ENCODE measurements around the gene VPS8.

DNA sequence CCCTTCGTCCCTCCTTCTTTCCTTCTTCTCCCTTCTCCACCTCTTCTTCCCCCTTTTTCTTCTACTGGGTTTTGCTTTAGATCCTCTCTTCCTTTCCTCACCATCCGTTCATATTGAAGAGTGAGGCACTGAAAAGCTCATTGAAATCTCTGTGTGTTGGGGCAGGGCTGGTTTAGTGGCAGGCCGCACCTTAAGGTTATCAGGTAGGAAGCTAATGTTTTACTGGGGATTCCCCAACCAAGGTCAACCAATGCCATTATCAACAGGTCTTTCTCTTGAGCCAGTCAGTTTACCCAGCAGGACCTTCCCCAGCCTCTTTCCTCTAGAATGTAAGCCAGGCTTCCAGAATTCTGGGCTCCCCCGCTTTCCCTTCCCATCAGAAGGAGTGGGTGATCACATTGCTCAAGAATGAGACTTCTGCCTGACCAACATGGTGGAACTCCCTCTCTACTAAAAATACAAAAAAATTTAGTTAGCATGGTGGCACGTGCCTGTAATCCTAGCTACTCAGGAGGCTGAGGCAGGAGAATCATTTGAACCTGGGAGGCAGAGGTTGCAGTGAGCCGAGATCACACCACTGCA lies 11.5 kb upstream of the VPS8 start:
- TF ChIP-seq, protein P1, sequence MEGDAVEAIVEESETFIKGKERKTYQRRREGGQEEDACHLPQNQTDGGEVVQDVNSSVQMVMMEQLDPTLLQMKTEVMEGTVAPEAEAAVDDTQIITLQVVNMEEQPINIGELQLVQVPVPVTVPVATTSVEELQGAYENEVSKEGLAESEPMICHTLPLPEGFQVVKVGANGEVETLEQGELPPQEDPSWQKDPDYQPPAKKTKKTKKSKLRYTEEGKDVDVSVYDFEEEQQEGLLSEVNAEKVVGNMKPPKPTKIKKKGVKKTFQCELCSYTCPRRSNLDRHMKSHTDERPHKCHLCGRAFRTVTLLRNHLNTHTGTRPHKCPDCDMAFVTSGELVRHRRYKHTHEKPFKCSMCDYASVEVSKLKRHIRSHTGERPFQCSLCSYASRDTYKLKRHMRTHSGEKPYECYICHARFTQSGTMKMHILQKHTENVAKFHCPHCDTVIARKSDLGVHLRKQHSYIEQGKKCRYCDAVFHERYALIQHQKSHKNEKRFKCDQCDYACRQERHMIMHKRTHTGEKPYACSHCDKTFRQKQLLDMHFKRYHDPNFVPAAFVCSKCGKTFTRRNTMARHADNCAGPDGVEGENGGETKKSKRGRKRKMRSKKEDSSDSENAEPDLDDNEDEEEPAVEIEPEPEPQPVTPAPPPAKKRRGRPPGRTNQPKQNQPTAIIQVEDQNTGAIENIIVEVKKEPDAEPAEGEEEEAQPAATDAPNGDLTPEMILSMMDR (IDR thresholded peaks at IDR 0.05 in 2 of 3, conservative IDR thresholded peaks at IDR 0.05 in 1 of 3; ENCODE audit: insufficient read depth in 2 of 3, low read depth in 1 of 3, low read length in 3 of 3) = no peak
- TF ChIP-seq, protein P2, sequence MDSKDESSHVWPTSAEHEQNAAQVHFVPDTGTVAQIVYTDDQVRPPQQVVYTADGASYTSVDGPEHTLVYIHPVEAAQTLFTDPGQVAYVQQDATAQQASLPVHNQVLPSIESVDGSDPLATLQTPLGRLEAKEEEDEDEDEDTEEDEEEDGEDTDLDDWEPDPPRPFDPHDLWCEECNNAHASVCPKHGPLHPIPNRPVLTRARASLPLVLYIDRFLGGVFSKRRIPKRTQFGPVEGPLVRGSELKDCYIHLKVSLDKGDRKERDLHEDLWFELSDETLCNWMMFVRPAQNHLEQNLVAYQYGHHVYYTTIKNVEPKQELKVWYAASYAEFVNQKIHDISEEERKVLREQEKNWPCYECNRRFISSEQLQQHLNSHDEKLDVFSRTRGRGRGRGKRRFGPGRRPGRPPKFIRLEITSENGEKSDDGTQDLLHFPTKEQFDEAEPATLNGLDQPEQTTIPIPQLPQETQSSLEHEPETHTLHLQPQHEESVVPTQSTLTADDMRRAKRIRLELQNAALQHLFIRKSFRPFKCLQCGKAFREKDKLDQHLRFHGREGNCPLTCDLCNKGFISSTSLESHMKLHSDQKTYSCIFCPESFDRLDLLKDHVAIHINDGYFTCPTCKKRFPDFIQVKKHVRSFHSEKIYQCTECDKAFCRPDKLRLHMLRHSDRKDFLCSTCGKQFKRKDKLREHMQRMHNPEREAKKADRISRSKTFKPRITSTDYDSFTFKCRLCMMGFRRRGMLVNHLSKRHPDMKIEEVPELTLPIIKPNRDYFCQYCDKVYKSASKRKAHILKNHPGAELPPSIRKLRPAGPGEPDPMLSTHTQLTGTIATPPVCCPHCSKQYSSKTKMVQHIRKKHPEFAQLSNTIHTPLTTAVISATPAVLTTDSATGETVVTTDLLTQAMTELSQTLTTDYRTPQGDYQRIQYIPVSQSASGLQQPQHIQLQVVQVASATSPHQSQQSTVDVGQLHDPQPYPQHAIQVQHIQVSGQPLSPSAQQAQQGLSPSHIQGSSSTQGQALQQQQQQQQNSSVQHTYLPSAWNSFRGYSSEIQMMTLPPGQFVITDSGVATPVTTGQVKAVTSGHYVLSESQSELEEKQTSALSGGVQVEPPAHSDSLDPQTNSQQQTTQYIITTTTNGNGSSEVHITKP (IDR thresholded peaks at IDR 0.05; ENCODE audit: partially characterized antibody) = no peak

Measured in K562 (cell line).